GM19438 (cell line): ENCODE results near the gene PCDH17.

Source experiments
- ATAC-seq: cut with Tn5 transposase; IDR thresholded peaks from one replicate; pipeline ENCODE4 v1.9.1; 2021; ENCODE audit warnings: low read depth; ENCODE audit not compliant: unreplicated experiment

Gene PCDH17

DNA sequence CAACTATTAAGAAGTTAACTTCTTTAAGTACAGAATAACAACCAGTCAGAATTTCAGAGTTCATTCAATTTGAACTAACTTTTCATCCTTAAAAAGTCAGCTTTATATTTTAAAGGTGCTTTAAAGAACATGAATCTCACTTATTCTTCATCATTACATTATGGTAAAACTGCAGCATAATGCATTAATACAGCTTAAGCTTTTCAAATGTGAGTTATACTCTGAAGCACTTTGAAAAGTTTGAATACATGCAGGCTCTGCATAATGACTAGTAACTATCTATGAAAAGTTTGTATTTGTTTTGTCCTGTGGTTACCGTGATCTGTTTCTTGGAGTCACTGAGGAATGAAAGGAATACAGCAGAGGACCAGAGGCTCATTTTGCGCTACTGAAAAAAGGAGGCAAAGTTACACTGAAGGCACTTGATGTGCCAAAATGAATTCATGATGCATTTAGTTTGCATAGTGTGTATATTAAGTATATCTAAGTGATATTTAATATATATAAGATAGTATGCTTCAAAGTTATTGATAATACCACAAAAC is 4.1 kb downstream of the PCDH17 start:
- no peak for ATAC-seq

DNA sequence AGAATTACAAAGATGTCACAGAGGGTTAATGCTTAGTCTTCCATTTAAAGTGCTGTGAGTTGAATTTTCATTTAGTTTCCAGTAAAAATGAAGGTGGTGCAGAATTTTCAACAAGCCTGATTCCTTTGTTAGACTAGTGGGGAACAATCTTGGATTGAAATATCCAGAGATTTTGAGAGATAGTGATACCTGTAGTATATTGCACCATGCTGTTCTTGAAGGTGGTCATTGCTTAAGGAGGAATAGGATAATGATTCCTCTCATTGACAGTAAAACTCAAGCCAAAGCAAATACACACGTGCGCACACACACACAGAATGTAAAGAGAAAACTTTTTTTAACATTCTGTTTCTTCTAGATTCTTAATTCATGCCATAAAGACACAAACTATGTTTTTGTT is 5.3 kb downstream of the PCDH17 start:
- no peak for ATAC-seq

DNA sequence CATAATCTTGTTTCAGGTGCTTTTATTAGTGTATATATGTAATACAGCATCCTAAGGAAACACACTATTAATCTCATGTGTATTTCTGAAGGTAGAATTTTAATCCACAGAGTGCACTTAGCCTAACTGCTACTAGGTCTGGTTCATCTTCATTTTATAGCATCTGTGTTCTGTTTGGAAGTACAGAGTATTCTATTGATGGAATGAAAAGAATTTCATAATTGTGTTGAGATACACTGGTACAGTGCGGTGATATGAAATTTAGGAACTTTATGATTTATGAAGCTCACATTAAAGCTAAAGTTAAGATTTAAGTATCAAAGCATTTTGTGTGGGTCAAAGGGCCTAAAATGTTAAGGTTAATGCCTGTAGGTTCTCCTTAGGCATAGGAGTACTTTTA is 6.0 kb downstream of the PCDH17 start:
- no peak for ATAC-seq

DNA sequence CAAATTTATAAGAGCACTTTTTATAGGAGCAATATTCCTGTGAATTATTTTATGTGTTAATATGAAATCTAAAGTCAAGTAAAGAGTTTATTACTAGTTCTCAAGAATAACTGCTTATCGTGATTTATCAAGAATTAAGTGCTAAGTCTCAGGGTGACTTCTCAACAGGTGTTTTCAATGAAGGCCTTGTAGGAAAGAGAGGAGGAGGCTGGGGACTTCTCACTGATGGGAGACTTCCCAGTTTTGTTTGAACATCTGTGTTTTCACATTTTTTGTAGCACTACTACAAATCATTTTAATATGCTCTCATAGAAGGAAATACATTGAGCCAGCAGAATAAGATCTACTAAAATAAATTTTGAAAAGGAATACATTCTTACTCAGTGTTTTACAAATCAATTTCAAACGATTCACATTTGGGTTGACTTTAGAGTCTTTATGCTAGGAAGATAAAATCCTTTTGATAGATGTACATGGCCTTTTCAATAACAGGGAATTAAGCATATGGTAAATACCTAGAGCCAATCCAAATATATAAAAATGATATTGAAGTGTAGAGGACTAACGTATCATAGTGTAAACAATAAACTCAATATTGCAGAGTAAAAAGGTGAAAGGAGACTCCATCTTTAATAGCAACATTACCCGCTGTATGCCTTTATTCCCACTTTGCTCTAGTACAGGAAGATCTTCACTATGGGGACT is 6.8 kb downstream of the PCDH17 start:
- no peak for ATAC-seq

DNA sequence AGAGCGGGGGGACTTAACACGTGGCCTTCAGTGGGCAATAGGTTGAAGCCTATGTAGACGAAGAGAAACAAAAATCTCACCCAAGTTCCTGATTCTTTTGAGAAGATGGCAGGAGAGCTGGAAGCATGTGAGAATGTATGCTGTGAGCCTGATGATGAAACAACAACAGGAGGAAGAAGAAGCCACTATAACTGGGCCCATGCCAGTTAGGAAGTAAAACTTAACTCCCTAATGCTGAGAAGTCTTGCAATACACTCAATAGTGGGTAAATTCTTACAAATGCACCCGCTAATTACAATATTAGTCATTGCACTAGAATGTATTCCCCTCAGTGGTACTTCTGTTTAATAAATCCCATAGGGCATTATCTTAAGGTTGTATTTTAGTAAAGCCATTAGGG is 9.1 kb downstream of the PCDH17 start:
- no peak for ATAC-seq

DNA sequence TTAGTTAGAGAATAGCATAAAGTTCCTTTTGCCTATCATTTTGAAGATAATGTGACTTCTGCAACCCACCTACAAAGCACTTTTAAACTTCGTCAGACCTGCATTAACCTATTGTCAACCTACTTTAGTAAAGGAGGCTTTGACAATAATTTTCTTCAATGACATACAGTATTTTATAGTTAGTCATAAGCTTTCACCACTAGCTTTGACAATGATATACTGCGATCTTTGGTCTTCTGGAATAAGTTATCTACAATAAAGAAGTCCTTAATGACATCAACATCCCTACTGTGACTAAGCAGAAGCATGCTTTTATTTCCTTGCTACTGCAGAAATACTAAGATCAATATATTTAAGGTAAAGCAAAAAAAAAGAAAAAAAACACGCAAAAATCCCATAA is 9.5 kb downstream of the PCDH17 start:
- ATAC-seq, result no peak

DNA sequence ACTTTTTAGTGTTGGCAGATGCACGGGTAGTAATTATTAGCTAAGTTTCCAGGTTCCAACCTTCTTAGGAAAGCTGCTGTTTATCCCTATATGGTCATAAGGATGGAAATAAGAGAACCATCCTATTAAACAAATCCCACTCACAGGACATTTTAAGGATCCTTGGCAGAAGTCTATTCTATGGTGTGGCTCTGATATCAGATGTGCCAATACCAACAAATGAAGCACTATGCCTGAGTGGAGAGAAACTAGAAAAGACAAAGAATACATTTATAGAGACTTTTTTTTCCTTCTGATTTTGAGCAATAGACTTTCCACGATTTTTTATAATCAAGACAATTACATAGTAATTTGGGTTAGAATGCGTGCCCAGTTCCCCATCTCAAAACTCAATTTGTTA is 12.6 kb downstream of the PCDH17 start:
- no peak for ATAC-seq

DNA sequence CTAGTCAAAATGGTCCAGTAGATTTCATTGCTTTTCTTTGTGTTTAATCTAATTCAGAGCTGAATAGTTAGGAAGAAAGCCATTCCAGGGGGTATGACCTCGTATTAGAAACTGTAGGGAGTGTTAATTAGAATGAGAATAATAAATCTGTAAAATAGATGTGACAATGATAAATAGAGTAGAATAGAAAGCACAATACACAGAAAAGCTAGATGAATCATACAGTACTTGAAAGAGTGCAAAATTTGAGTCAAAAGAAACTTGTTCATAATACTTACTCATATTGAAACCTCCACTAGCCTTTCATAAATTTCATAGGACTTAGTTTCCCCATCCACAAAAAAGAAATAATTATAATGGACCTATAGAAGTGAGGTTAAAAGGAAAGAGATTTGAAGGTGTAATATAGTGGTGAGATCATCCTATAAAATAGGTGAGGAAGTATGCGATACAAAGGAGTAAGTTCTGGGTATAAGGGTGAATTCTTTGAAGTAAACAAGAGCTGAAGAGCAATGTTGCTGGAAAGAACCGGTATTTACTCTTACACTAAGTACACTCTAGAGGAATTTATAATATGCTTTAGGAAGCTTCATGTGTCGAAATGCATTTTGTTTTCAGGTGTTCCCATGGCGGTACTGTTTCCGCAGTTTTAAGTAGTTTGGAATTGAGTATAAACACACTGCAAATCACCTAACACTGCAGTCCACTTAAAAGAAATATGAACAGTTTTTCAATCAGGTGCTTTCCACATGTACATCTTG is 21.9 kb downstream of the PCDH17 start:
- no peak for ATAC-seq

DNA sequence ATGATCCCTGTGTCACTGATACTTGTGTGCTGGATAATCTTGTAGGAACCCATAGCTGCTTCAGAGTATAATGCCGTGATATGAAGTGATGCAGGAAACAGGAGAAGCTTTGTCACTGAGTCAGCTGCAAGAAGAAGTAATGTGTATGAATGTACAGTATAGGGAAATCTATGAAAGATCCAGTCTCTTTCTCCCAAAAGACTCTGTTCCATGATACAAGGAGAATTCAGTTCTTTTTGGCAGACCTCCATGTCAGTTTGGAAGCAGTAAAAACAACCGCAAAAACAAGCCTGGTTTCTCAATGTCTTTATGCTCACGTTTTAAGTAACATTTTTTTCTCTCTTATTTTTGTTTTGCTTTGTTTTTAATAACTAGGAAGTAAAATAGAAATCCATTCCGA is 33.9 kb downstream of the PCDH17 start:
- no peak for ATAC-seq

DNA sequence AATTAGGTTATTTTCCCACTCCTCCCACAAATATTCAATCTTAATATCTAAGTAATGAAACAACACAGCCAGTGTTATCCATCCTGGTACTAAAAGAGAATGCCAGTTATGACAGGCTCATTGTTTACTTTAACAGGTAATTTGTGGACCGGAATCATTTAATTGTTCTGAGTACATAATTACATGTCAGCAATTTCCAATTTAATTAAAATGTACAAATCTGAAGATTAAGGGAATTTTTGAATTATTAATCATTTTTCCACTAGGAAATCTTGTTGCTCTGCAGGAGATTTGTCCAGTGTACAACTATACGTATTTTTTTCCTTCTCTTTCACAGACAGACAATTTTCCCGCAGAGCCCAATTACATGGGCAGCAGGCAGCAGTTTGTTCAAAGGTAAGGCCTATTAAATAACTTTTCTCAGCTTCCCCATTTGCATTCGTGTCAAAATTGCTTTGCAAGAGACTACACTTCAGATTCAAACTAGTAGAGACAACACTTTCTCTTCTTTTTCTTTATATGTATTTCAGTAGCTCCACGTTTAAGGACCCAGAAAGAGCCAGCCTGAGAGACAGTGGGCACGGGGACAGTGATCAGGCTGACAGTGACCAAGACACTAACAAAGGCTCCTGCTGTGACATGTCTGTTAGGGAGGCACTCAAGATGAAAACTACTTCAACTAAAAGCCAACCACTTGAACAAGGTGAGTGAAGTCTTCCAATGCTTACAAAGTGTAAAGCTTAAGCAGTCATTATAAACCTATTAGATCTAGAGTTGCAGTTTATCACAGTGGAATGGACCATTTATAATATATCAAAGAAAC is 34.8 kb downstream of the PCDH17 start:
- no peak for ATAC-seq

DNA sequence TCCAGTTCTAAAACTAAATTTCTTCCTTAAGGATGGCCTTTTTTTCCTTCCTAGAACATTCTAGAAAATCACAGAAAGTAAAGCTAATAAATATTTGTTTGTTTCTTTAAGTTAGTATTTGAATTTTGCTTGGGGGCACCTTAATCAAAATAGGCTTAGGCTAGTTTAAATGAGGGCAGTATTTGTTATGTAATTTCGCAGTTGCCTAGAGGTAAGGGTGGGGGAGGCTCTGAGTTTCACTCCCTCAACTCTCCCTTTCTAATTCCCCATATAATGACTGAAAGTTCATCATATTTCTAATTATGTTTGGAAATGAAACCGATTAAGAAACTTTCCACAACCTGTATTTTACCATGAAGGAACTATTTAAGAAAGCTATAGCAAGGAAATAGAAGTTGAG is 40.6 kb downstream of the PCDH17 start:
- no peak for ATAC-seq

DNA sequence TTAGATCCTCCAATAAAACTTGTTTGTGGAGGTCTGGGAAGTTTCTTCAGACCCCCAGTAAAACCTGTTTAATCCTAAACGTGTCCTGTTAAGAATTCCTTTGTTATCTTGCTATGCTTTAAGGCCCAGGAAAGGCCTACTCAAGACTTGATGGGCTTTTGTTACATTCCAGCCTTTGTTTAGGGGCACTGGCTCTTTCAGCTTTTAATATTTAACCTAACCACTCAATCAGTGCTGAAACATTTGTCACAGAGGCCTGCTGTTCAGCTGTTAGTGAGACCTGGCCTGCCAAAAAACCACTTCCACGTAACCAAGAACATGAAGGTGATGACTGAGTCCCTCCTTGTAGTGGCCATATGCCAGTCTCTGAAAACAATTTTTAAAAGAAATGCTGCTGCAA is 41.7 kb downstream of the PCDH17 start:
- ATAC-seq, result no peak

DNA sequence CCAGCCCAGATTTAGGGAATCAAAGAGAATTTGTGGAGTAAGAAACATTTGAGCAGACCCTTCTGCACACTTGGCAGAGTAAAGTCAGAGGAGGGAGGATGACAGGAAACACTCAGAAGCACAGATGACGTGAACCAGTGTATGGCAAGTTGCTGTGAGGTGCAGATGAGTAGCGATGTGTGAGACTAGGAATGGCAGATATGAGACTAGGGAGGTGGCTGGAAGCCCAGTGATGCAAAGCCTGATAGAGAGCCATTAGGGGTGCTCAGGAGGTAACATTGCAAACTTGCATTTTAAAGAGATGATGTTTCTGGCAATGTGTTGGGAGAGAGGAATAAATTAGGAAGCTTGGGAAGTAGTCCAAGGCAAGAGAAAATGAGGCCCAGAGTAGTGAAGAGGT is 44.0 kb downstream of the PCDH17 start:
- no peak for ATAC-seq

DNA sequence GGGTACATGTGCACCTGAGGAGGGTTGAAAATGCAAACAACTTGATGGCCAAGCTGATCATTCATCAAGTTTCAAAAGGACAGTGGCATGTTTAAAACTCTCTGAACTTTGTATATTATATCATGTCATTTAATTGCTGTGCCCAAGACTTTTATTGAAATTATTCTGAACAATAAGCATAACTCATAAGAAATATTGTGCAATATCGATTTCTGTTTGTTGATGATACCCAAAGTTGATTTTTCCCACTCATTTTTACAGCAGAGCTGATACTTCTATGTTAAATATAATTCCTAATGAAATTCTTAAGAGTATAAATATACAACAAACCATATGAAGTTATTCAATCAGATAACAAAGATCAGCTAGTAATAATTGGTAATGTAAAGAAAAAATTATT is 49.1 kb downstream of the PCDH17 start:
- no peak for ATAC-seq

DNA sequence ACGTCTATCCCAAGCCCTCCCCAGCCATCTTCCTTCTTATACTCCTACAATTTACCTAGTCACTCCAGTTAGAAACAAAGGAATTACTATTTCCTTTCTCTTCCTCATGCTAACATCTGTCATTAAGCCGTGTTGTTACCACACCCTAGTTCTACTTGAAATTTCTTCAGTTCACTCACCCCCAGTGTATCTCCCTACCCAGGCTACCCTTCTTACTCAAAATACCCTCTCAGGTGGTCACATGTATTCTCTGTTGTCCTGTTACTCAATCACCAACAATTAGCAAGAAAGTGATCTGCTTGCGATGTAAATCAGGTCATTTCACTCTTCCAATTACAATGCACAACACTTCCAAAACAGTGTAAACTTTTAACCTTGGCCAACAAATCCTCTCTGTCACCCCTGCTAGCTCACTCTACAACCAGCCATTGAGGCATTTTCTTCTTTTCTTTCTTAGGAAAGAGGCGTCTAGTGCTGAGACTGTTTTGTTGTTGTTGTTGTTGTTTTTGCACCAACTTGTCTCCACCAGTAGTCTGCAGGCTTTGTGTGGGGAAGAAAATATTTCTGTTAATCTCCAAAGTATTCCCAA is 50.7 kb downstream of the PCDH17 start:
- no peak for ATAC-seq

DNA sequence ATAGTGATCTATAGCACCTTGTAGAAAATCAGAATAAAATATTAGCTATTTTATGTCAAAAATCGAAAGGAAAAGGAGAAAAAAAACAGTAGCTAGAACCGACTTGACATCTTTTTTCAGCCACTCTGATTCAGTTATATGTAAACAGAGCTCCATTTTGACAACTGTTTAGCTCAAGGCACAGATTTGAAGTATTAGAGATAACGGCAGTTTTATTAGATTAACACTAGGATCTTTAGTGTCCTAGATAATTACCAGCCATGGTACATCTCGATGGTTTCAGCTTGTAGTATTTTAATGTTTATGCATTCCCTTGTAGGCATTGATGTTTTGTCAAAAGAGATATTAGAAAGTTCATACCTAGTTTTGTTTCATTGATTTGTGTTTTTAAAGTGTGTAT is 67.3 kb downstream of the PCDH17 start:
- ATAC-seq, result no peak

DNA sequence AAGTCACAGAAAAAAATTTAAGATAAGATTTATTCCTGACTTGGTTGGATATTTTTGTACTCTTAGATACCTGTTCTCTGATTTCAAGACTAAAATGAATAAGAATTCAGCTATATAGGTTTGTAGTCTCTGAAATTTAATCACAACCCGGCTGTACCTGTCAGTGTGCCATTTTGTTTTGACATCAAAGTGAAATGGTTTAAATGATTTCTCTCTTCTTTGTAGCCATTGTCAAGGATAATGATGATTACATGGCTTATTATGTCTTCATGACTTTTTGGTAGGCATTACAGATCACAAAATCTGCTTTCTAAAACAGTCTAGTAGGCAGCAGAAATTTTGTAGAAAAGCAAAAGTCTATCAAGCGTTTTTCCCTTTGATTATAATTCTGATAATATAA is 72.5 kb downstream of the PCDH17 start:
- no peak for ATAC-seq

DNA sequence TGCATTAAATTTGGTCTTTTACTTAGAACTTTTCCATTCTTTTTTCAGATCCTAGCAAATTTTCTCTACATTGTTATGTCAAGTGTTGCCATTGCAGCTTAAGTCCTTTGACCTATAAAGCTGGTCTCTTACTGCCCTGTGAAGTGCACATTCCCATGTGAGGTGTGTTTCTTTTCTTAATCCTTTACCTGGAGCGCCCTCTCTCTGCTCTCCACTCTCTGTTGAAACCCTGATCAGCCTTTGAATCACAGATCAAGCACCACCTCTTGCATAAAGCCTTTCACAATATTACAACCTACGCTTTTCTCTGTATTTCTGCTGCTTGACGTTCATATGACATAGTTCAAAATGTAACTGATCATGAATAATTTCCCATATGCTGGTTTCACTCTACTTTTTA is 84.8 kb downstream of the PCDH17 start:
- no peak for ATAC-seq

DNA sequence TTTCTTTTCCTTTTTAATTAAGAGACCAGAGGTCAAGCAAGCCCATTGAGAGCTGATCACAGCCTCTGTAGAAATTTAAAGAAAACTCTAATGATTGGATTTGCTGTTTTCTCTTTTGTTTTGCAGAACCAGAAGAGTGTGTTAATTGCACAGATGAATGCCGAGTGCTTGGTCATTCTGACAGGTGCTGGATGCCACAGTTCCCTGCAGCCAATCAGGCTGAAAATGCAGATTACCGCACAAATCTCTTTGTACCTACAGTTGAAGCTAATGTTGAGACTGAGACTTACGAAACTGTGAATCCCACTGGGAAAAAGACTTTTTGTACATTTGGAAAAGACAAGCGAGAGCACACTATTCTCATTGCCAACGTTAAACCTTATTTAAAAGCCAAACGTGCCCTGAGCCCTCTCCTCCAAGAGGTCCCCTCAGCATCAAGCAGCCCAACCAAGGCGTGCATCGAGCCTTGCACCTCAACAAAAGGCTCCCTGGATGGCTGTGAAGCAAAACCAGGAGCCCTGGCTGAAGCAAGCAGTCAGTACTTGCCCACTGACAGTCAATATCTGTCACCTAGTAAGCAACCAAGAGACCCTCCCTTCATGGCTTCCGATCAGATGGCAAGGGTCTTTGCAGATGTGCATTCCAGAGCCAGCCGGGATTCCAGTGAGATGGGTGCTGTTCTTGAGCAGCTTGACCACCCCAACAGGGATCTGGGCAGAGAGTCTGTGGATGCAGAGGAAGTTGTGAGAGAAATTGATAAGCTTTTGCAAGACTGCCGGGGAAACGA is 93.1 kb downstream of the PCDH17 start:
- ATAC-seq, result no peak

DNA sequence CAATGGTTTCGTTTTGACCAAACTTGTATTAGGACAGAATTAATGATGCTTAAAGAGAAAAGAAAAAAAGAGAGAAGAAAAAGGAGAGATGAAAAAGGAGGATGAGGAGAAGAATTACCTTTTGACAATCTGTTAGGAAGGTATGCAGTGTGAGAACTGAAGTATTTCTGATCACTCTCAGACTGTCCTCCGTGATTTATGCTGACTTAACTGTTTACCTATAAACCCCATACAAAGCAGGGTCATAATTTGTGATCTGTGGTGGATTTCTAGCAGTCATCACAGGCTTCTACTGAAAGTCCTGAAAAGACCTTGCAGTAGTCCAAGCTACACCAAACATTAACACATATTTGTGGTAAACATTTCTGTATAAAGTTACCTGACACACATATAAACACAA is 93.9 kb downstream of the PCDH17 start:
- ATAC-seq, result no peak
